T-helper 22 cell (primary cell): Measurements from ENCODE around the gene TMEM86A.

Experiments used
- DNase-seq: peaks from one replicate; pipeline ENCODE4 v3.0.0-alpha.2; 2020; ENCODE audit warnings: low read depth

TMEM86A gene

DNA sequence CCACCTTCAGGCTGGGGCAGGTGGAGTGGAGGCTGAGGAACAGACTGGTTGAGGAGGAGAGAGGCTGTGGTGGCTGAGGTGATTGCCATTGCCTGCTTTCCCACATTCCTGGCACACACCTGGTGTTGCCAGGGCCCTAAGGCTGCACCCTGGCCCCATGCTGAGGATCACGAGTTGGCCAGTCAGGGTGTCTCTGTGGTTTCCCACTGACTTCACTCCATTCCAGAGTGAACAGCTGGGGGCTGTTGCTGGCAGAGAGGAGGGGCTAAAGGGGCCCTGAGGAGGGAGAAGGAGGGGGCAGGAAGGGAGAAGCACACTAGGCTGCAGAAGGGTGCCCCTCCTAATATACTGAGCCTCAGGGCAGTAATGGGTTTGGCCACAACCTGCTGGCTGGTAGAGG, 1.8 kb downstream of the TMEM86A start:
- no peak for DNase-seq

DNA sequence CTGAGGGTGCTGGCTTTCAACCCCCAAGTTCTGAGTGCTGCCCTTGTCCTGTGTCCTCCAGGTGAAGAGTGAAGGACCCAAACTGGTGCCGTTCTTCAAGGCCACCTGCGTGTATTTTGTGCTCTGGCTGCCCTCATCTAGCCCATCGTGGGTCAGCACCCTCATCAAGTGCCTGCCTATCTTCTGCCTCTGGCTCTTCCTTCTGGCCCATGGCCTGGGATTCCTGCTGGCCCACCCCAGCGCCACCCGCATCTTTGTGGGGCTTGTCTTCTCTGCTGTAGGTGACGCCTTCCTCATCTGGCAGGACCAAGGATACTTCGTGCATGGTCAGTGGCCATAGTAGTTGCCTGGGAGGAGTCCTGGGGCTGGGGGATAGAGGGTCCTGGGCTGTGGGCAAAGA, 2.3 kb downstream of the TMEM86A start:
- no peak for DNase-seq

DNA sequence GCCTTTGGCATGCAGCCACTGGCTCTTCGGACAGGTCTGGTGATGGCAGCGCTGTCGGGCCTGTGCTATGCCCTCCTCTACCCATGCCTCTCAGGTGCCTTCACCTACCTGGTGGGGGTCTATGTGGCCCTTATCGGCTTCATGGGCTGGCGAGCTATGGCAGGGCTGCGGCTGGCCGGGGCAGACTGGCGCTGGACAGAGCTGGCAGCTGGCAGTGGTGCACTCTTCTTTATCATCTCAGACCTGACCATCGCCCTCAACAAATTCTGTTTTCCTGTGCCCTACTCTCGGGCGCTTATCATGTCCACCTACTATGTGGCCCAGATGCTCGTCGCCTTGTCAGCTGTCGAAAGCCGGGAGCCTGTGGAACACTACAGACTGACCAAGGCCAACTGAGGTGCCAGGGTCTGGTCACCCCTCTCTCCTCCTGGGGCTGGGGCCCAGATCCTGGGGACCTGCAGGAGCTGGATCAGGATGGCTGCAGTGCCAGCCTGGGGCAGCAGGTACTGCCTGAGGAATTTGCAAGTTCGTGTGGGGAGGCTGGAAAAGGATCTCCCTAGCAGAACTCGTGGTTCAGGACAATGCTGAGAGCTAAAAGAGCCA, 3.1 kb downstream of the TMEM86A start:
- DNase-seq: no peak

DNA sequence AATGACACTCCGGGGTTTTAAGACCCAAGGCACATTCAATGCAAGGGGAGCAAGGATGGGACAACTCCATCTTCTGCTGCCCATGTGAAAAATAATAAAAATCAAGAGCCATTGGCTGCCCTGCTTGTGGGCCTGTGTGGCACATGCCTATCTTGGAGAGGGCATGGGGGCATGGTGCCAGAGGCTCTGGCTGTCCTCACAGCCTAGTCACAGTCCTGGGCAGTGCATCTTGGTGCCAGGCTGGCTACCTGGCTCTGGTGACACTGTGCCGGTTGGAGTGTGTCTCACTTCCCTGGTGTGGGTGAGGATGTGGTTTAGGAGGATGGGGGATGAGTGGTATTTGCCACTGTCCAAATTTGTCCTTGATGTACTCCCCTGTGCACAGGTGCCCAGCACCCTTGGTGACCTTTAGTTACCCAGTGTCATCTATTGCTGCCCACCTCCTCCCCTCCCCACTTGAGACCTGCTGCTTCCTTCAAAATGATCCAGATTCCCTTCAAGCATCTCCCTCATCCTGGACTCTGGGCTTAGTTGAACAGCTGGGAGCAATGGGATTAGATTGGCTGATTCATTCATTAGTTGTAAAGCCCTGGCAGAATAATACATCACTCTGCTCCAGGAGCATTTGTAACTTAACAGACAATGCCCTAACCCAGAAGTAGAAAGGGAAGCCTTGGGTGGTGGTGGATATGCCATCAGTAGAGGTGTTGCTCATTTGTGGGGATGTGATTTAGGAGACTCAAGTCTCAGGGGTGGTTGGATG, 4.6 kb downstream of the TMEM86A start:
- DNase-seq: no peak

DNA sequence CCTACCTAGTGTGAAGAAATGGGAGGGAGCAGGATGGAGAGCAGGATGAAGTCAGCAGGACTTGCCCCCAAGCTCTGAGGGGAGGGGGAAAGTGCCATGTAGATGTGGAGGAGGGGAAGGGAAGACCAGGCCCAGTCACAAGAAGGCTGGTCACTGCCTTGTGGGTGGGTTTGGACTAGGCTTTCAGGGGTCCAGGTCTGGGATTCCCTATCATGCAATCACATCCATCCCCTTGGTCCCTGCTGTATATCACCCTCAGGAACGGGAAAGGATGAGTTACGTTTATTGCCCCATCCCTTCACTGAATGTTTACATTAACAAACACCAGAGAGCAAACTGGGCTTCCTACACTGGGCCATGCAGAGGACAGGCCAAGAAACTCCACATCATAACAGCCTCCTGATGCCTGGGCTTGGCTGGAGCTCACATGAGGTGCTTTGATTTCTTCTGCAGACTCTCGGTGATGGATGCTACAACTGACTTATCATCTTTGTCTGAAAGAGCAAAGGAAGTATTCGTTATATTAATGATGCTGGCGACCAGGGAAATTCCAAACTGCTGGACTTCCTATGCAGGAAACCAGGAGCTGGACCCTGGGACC, 5.6 kb downstream of the TMEM86A start:
- DNase-seq: no peak

DNA sequence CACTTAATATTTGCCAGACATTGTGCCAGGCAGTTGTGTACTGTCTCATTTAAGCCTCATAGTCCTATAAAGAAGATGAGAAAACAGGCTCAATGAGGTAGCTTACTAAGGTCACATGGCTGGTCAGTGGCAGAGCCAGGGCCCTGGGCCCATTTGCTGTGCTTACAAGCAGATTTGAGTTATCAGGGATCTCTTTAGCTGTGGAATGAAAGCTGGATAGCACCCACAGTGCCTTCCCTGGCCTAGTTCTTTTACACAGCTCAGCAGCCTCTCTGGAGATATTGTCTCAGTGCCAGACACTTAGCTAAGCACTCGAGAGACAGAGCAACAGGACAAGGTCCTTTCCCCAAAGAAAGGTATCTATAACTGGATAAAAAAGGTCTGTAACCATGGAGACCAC, 6.1 kb downstream of the TMEM86A start:
- no peak for DNase-seq

DNA sequence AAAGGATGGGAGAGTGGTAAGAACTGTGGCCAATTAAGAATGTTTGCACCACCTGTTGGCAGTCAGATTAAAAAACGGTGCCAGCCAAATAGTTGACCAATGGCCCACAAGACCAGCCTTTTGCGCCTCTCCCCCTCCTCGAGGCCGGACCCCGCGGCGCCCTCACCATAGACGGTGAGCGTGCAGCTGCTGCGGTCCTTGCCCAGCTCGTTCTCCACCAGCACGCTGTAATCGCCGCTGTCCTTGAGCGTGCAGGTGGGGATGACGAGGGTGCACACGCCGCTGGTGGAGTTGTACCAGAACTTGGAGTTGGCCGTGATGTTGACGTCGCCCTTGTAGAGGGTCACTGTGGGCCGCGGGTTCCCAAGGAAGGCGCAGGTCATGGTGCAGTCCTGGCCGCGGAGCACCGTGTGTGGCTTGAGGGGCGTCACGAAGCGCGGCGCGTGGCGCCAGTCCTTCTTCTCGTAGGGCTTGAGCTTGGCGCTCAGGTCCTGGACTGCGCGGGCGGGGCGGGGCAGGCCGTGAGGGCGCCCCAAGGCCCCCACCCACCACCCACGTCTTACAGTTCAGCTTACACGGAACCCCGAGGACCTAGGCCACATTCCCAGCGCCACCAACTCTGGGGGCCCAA, 7.2 kb downstream of the TMEM86A start:
- DNase-seq: no peak

DNA sequence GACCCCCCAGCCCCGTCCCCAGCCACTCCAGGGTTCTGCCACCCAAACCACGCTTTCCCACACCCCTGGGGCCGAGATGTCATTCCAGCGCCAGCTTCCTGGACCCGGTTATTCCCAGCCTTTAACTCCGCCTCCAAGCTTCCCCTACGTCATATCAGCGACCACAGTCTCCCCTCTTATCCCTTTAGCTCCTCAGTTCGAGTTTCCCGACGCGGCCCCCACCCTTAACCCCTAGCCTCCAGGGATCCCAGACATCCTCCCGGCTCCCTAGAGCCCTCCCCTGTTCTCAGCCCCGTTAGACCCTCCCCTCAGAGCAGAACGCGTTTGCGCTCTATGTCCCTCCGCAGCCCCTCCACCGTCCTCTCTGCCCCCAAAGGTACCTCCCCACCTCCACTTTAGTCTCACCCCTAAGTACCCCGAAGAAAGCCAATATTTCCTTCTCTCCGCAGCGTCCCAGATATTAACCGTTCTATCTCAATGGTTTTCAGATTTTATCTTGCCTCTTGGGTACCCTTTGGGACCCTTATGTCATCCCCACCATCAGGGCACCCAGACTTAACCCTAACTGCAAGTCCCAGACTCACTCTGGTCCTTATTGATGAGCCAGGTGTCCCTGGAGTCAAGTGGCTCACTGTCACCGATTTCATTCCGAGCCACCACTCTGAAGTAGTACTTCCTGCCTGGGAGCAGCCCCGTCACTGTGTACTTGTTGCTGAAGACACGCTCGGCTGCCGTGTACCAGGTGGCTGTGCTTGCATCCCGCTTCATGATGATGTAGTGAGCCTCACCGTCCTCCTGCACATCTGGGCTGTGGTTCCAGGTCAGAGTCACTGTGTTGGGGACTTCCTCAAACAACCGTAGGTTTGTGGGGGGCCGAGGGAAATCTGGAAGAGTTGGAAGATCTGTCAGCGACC, 8.0 kb downstream of the TMEM86A start:
- peak; percentile 23 for DNase-seq

DNA sequence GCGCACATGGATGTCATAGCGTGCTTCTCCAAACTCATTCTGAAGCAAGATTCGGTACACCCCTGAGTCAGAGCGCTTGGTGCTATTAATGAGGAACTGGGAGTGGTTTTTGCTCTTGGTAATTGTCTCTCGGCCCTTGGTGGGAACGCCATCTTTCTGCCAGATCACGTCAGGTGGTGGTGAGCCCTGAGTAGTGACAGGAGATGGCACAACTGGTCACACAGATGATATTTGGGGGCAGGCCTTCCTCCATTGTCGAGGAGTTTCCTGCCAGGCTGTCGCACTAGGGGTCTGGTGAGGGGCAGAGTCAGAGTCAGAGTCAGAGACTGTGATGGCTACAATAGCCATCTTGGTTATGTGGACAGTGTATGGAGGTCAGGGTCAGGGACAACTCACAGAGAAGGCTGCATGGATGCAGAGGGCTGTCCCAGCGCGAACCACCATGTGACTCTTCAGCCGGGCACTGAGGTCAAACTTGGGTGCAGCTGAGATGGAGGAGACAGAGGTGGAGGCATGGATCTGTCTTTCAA, 9.3 kb downstream of the TMEM86A start:
- no peak for DNase-seq

DNA sequence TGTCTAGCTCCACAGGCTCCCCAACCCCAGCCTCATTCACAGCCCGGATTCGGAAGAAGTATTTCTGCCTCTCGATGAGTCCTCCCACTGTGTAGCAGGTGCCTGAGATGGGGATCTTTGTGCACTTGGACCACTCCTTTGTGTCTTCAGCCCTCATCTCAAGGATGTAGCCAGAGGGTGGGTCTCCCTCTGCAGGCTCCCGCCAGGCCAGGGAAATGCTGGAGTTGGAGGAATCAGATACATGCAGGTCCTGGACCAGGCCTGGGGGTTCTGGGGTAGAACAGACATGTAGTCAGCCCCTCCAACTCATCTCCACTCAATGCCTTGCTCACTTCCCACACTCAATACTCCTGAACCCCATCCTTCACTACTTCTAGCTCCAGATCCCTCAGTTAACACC, 10.8 kb downstream of the TMEM86A start:
- no peak for DNase-seq

DNA sequence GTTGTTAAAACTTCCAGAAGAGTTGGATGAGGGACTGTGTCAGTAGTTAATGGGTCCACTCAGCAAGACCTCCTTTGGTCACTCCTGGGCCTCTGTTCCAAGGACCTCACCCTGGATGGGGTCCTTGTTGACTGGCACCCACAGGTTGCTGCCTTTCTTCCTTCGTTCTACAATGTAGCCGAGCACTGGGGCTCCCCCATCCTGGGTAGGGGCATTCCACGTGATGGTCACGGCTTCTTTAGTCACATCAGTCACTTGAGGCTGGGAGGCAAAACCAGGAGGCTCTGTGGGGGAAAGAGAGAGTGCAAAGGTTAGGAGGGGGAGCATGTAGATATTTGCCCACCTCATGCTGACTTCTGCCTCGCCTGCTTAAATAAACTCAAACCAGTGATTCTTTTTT, 12.0 kb downstream of the TMEM86A start:
- DNase-seq: no peak

DNA sequence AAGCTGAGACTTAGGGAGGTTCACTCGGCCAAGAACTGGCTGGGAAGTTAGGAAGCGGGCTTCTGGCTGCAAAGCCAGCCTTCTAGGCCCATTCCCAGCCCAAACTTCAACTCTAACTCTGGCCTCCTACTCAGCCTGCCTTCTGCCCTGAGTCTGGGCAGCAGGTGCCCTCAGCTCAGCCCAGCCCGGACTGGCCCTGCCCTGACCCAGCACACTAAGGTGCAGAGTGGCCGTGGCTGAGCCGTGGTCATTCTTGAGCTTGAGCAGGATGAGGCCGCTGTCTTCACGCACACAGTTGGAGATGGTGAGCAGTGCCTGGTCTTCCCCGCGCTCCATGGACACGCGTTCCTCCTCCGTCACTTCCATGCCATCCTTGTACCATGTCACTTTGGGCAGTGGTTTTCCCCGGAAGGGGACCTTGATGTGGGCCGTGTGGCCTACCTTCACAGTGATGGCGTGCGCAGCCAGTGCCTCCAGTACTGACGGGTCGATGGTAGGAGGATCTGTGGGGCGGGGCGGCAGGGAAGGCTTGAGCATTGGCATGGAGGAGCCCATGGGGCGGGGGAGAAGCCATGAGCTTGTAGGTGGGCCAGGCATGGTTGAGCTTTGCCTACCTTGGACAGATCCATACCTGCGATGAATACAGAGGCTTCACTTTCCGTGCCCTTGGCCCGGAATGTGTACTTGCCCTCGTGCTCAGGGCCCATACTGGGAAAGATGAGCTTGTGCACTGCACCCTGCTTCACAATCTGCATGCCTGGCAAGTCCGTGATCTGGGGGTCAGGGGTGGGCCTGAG, 15.3 kb downstream of the TMEM86A start:
- DNase-seq: no peak

DNA sequence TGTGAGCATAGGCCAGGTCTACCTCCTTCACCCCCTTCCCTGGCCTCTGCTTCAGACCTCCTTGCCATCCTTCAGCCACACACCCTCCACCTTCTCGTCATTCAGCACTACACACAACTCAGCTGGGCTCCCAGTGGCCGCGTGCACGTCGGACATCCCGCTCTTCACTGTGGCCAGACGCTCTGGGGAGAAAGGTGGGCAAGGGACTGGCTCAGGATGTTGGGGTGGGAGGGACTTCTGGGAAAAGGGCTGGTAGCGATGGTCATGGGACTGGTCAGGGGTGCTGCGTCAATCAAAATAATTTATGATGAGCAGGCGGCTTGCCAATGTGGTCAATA, 15.8 kb downstream of the TMEM86A start:
- no peak for DNase-seq

DNA sequence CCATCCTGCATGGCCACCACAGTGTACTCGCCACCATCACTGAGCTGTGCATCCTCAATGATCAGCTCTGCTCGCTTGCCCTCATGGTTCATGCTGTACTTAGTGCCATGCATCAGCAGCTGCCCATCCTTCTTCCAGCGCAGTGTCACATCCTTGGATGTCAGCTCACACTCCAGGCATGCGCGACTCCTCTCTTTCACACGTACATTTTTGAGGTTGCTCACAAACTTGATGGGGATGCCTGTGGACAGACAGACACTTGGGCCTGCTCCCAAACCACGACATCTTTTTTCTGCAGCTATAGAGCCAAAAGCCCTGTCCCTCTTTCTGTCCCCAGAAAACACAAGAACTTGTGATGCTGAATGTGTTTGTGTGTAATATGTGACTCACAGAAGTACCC, 16.9 kb downstream of the TMEM86A start:
- DNase-seq: no peak

DNA sequence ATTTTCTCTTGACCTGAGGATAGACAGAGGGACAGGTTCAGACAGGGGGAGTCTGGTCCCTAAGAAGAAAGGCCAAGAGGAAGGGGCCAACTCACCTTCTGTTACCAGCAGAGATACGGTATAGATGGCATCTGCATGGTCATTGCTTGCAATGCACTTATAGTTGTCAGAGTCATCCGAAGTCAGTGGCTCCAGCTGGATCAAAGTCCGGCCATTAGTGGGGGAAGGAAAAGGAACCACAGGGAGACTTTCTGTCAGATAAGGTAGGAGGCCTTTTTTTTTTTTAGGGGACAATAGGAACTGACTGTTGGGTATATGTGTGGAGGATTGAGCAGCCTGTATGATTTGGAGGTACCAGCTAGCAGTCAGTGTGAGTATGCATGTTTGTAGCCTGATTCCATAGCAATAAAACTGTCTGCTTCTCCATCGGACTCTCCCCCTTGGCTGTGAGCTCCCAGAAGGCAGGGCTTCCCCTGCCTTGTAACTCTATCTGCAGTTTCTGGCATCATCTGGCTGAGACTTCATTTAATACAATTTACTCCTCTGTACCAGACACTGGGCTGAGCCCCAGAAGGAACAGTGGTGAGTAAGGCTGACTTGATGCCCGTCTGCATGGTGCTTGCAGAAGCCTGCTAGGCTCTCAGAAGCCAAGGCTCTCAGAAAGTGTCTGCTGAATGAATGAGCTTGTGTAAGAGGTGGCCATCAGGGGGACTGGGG, 21.7 kb downstream of the TMEM86A start:
- DNase-seq: no peak

DNA sequence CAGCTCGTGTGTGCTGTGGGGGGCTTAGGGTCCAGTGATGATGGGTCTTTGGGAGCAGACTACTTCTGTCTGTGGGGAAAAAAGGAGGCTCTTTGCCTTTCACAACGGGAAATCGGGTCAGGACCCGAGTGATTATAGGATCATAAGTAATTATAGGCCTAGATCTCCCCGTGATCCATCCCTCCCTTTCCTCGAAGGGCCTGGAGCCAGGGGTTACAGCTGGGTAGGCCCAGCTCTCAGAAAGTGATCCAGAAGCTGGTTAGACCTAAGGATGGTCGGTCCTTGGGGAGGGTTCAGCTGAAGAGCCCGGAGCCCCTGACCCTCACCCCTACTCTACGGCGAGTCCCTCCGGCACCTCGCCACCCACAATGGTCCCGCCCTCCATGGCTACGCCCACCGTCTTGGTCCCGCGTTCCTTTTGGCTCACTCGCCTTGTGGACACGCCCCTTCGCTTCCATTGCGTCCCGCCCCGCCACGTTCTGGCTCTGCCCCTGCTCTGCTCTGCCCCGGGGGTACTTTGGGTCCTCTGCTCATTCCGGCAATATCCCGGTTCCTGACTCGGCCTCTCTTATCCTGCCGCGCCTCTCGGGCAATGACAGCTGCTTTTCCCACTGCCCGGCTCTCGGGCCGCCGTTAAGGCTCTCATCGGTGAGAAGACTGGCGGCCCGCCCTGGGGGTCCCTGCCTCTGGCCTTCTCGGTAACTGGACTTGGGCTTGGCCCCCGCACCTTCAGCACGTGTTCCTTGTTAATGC, 22.4 kb downstream of the TMEM86A start:
- DNase-seq: peak; percentile 72

DNA sequence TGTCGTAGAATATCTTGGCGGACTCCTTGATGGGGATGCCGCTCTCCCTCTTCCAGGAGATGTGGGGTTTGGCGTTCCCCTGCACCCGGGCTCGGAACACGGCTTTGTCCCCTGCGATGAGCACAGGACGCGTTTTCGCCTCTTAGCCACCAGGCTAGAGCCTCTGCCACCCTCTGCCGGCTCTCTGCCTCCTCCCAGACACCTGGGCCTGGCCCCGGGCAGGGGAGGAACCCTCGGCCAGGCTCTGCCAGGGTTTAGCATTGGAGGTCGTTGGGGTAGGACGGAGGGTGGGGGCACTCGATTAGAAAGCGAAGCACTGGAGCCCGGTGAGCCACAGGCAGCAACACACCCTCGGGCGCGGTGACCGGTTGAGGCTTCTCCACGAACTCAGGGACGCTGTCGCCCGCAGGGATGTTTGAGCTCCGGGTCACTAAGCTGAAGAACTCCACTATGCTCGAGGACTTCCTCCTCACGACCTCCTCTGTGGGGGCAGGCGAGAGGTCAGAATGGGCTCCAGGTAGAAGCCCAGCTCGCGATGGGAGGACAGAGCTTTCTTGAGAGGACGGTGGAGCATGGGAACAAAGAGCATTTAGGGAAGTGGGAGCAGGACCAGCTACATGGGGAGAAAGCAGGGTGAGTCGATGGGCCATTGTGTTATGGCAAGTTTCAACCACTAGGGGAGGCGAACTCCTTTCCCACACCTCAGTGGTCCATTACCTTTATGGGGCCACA, 23.1 kb downstream of the TMEM86A start:
- no peak for DNase-seq

DNA sequence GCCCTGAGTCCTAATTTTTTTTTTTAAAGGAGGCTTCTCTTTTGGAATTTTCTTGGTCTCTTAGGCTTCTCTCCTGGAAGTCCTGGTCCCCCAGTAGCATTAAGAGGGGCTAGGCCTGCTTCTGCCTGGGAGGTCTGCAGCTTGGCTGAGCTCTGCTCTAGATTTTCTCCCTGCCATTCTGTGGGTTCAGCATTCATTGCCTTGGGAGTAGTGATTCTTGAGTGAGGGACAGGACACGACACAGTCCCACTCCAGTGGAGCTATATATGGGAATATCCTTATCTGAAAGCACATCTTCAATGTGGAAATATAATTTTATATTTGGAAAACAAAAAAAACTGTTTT, 23.7 kb downstream of the TMEM86A start:
- DNase-seq: no peak

DNA sequence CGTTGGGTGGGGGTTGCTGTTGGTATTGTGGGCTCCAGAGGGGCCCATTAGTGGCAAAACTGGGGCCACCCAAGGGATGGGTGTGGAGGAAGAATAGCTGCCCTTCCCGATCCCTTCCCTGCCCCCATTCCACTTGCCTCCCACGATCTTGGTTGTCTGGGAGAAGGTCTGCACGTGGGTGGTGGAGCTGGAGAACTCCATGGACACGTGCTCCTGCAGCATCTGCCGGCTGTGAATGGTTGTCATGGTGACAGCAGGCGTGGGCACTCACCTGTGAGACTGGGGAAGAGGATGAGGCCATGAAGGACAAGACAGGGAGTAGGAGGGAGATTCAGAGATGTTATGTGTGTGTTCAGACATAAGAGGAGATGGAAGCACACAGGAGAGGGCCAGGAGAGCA, 25.4 kb downstream of the TMEM86A start:
- DNase-seq: no peak
